MM.1S (cell line): ENCODE results near the gene PROK1.

Experiments used
- CTCF ChIP-seq: fragments of 300-600 bp; sonication (generic); IDR thresholded peaks from 2 replicates; pipeline ENCODE4 v1.5.1; 2016; ENCODE audit warnings: antibody characterized with exemption, low read length, mixed read lengths
- EZH2 ChIP-seq: fragments of 300-600 bp; sonication (generic); optimal IDR thresholded peaks from 2 replicates; pipeline ENCODE3; 2017; ENCODE audit warnings: low read depth, mild to moderate bottlenecking, antibody characterized with exemption, low read length, mixed read lengths

GRCh38 chr1:110503471-110503870 lies 52.5 kb downstream of the PROK1 start:
- no peak for TF ChIP-seq CTCF
- no peak for TF ChIP-seq EZH2
